Osteocyte (in vitro differentiated cells): ENCODE data around the gene MFF. TPM values are rescaled to one million over a fixed set of nuclear protein-coding genes. Genes with fewer than 3 reads are reported as not detected.

Experiments used
- DNase-seq: peaks from one replicate; pipeline ENCODE4 v3.0.0; 2021; ENCODE audit warnings: mixed read lengths; ENCODE audit not compliant: unreplicated experiment; ENCODE audit errors: extremely low spot score
- H3K27ac Mint-ChIP-seq: one replicate; pipeline ENCODE4 v1.8.0; 2021; ENCODE audit warnings: mild to moderate bottlenecking, mixed read lengths; ENCODE audit not compliant: unreplicated experiment
- H3K27me3 Mint-ChIP-seq: one replicate; pipeline ENCODE4 v1.8.0; 2021; ENCODE audit warnings: mixed read lengths; ENCODE audit not compliant: unreplicated experiment
- H3K36me3 Mint-ChIP-seq: one replicate; pipeline ENCODE4 v1.8.0; 2021; ENCODE audit warnings: mixed read lengths; ENCODE audit not compliant: unreplicated experiment
- H3K4me1 Mint-ChIP-seq: one replicate; pipeline ENCODE4 v1.8.0; 2021; ENCODE audit warnings: mixed read lengths; ENCODE audit not compliant: unreplicated experiment
- H3K4me3 Mint-ChIP-seq: one replicate; pipeline ENCODE4 v1.8.0; 2021; ENCODE audit warnings: mild to moderate bottlenecking, moderate library complexity, mixed read lengths; ENCODE audit not compliant: unreplicated experiment
- H3K9me3 Mint-ChIP-seq: one replicate; pipeline ENCODE4 v1.8.0; 2021; ENCODE audit warnings: mixed read lengths; ENCODE audit not compliant: unreplicated experiment
- total RNA-seq: library from RNA; stranded (reverse); gene quantifications from 2 replicates; pipeline ENCODE4 v1.2.1, GENCODE V29; 2021
- TF ChIP-seq, protein P1 (sequence below): fragments of 200-600 bp; sonication (generic); IDR thresholded peaks from 2 replicates; pipeline ENCODE4 v1.5.0; 2021; ENCODE audit warnings: antibody characterized with exemption, mild to moderate bottlenecking, moderate library complexity

The MFF gene
- total RNA-seq, 1 donor from 2014 or later: 83.4 TPM

- Mint-ChIP-seq H3K27me3 (no peaks in the 10 kb centered on the region), H3K9me3 (peaks cover 11% of the 10 kb centered on the region), H3K4me3 (no peak overlapping the region), H3K4me1 (peaks cover 8% of the 10 kb centered on the region), H3K36me3 (no peaks in the 10 kb centered on the region), H3K27ac (no peak overlapping the region)
- TF ChIP-seq, protein P1, sequence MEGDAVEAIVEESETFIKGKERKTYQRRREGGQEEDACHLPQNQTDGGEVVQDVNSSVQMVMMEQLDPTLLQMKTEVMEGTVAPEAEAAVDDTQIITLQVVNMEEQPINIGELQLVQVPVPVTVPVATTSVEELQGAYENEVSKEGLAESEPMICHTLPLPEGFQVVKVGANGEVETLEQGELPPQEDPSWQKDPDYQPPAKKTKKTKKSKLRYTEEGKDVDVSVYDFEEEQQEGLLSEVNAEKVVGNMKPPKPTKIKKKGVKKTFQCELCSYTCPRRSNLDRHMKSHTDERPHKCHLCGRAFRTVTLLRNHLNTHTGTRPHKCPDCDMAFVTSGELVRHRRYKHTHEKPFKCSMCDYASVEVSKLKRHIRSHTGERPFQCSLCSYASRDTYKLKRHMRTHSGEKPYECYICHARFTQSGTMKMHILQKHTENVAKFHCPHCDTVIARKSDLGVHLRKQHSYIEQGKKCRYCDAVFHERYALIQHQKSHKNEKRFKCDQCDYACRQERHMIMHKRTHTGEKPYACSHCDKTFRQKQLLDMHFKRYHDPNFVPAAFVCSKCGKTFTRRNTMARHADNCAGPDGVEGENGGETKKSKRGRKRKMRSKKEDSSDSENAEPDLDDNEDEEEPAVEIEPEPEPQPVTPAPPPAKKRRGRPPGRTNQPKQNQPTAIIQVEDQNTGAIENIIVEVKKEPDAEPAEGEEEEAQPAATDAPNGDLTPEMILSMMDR: no peak
- no peak for DNase-seq
Observed at GRCh38 chr2:227320305-227321094, 4.6 kb upstream of the MFF start.

- Mint-ChIP-seq H3K27ac (no peak overlapping the region), H3K36me3 (no peaks in the 10 kb centered on the region), H3K4me3 (no peak overlapping the region), H3K4me1 (peaks cover 19% of the 10 kb centered on the region), H3K27me3 (no peaks in the 10 kb centered on the region), H3K9me3 (peaks cover 11% of the 10 kb centered on the region)
- TF ChIP-seq, protein P1: no peak
- no peak for DNase-seq
Observed at GRCh38 chr2:227322530-227323205, 2.4 kb upstream of the MFF start.

- Mint-ChIP-seq H3K27me3 (no peaks in the 10 kb centered on the region), H3K9me3 (peaks cover 11% of the 10 kb centered on the region), H3K4me1 (peaks cover 25% of the 10 kb centered on the region), H3K27ac (peak overlapping the region; percentile 94), H3K36me3 (no peaks in the 10 kb centered on the region), H3K4me3 (peak overlapping the region; percentile 90)
- DNase-seq: no peak
- TF ChIP-seq, protein P1: no peak
Observed at GRCh38 chr2:227323818-227324217, 1.2 kb upstream of the MFF start.

- Mint-ChIP-seq H3K27me3 (no peaks in the 10 kb centered on the region), H3K4me1 (peaks cover 25% of the 10 kb centered on the region), H3K4me3 (peak overlapping the region; percentile 90), H3K9me3 (peaks cover 11% of the 10 kb centered on the region), H3K27ac (peak overlapping the region; percentile 94), H3K36me3 (no peaks in the 10 kb centered on the region)
- TF ChIP-seq, protein P1: no peak
- no peak for DNase-seq
Observed at GRCh38 chr2:227324642-227324994, 433 bp upstream of the MFF start.

GRCh38 chr2:227325839-227326195, 766 bp downstream of the MFF start:
- H3K36me3 Mint-ChIP-seq: peaks cover 5% of the 10 kb centered on the region
- peaks cover 11% of the 10 kb centered on the region for H3K9me3 Mint-ChIP-seq
- no peak for DNase-seq
- peak overlapping the region; percentile 90 for H3K4me3 Mint-ChIP-seq
- H3K27ac Mint-ChIP-seq: peak overlapping the region; percentile 92
- H3K4me1 Mint-ChIP-seq: peaks cover 25% of the 10 kb centered on the region
- H3K27me3 Mint-ChIP-seq: no peaks in the 10 kb centered on the region
- TF ChIP-seq, protein P1: no peak
